Mucosa of rectum (tissue), 2 donors: ENCODE results near the gene SH2D5.

Source experiments
- H3K27ac ChIP-seq, 2 donors: one replicate each; pipeline ENCODE4 v1.7.0; 2013; ENCODE audit warnings: inconsistent platforms in 2 of 2, low read depth in 2 of 2, low read length in 2 of 2
- H3K27me3 ChIP-seq, 2 donors: one replicate each; pipeline ENCODE4 v1.7.0; 2013; ENCODE audit warnings: low read length in 2 of 2; ENCODE audit not compliant: control insufficient read depth in 2 of 2, insufficient read depth in 2 of 2
- H3K36me3 ChIP-seq, 2 donors: one replicate each; pipeline ENCODE4 v1.7.0; 2013; ENCODE audit warnings: low read length in 2 of 2; ENCODE audit not compliant: control insufficient read depth in 2 of 2, insufficient read depth in 2 of 2
- H3K4me1 ChIP-seq, 2 donors: one replicate each; pipeline ENCODE4 v1.7.0; 2013; ENCODE audit warnings: low read length in 2 of 2, mild to moderate bottlenecking in 1 of 2; ENCODE audit not compliant: control insufficient read depth in 2 of 2, insufficient read depth in 2 of 2
- H3K4me3 ChIP-seq, 2 donors: one replicate each; pipeline ENCODE4 v1.7.0; 2013; ENCODE audit warnings: low read length in 2 of 2
- H3K9ac ChIP-seq, 2 donors: one replicate each; pipeline ENCODE4 v1.7.0; 2013; ENCODE audit warnings: low read length in 2 of 2, low read depth in 1 of 2, mild to moderate bottlenecking in 1 of 2
- H3K9me3 ChIP-seq, 2 donors: one replicate each; pipeline ENCODE4 v1.7.0; 2013; ENCODE audit warnings: low read length in 2 of 2; ENCODE audit not compliant: control insufficient read depth in 2 of 2
- donor health status: healthy.
- donor health status: Normal muscosa, but diverticular disease.

Gene SH2D5

DNA sequence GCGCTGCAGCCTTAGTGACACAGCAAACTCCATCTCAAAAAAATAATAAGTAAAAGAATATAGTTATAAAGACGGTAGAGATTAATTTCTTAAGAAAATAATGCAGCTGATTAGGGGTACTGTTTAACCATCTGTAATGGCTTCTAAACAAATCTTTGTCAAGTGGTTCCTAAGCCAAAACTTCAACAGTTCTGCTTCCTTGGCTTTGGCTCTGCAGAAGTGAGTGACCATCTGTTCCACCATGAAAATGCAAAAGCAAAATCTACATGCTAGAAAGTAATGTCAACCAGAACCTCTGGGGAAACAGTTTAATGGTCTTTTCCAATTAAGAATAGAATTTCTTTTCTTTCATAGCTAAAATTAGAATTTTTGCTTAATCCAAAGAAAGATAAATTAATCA lies 8.3 kb upstream of the SH2D5 start:
- Histone ChIP-seq H3K4me3 (no peak overlapping the region), H3K36me3 (peaks cover 46 to 62% of the 10 kb centered on the region in 2 donors), H3K9me3 (no peaks in the 10 kb centered on the region)

DNA sequence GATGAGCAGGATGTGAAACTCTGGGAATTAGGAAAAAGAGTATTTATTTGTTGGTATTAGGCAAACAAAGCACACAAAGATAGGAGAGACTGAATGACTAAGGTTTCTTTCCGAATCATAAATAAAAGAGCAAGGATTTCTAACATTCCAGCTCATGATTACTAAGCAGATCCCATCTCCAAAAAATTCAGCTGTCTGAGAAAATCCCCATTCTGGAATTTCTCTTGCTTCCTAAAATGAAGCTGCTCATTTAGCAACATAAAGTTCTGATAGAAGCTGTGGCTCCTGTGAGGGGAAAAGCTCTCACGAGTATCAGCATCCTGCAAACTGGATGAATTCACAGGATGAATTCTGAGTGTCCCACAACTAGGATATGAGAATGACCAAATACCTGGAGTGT lies 6.7 kb upstream of the SH2D5 start:
- Histone ChIP-seq H3K4me1 (no peaks in the 10 kb centered on the region), H3K27me3 (no peaks in the 10 kb centered on the region), H3K4me3 (no peak overlapping the region), H3K9me3 (no peaks in the 10 kb centered on the region), H3K9ac (no peak overlapping the region), H3K27ac (no peak overlapping the region), H3K36me3 (peaks cover 31 to 48% of the 10 kb centered on the region in 2 donors)

More for the DNA sequence above, 8.3 kb upstream of the SH2D5 start:
- H3K9ac ChIP-seq, result no peak overlapping the region
- H3K4me1 ChIP-seq, result no peaks in the 10 kb centered on the region
- no peaks in the 10 kb centered on the region for H3K27me3 ChIP-seq
- H3K27ac ChIP-seq, result no peak overlapping the region

DNA sequence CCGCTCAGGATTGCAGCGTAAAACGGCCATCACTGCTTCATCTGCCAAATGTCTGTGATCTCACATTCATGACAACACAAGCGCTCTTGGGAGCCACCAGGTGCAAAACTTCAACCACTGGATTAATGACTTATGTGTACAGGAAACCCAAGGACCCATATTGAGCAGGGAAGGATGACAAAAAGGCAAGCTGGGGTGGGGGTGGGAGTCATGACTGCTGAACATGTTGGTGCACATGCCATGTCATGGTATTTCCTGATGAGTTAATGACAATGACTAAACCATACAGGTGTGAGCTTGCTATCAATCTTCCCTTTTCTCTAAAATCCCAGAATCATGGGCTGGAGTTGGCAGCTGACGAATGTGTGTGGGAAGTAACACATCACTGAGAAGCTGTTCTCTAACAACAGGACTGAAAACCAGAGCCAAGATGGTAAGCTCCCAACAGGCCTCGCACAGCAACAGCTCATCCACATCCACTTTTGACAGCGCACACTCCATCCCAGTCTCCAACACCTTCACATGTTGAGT lies 3.1 kb upstream of the SH2D5 start:
- H3K27me3 ChIP-seq, result peaks cover 8 to 13% of the 10 kb centered on the region in 2 donors

DNA sequence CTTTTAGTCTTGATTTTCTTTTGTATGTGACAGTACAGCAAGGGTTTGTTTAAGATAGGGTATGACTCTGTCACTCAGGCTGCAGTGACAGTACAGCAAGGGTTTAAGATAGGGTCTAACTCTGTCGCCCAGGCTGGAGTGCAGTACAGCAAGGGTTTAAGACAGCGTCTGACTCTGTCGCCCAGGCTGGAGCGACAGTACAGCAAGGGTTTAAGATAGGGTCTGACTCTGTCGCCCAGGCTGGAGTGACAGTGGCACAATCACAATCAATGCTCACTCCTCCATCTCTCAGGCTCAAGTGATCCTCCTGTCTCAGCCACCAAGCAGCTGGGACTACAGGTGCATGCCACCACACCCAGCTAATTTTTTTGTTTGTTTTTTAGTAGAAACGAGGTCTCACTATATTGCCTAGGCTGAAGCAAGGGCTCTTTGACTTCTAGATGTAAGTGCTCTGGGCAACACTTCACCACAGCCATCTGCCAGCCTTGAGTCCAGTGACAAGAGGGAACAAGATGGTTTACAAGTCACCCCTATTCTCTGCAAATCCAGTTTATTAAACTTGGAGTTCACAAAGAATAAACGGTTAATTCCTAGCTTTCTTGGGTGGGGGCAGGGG lies 965 bp upstream of the SH2D5 start:
- peaks cover 27 to 31% of the 10 kb centered on the region in 2 donors for H3K27me3 ChIP-seq
- H3K36me3 ChIP-seq, result peaks cover 2 to 11% of the 10 kb centered on the region in 2 donors
- H3K27ac ChIP-seq, result no peak overlapping the region
- H3K4me1 ChIP-seq, result peaks cover 15 to 16% of the 10 kb centered on the region in 2 donors
- H3K9me3 ChIP-seq, result no peaks in the 10 kb centered on the region
- peak overlapping the region in 1 of 2 donors; percentile 76 for H3K4me3 ChIP-seq
- H3K9ac ChIP-seq, result peak overlapping the region in 1 of 2 donors; percentile 48

More for the DNA sequence above, 3.1 kb upstream of the SH2D5 start:
- Histone ChIP-seq H3K4me3 (no peak overlapping the region), H3K9me3 (no peaks in the 10 kb centered on the region), H3K27ac (no peak overlapping the region), H3K36me3 (peaks cover 10 to 25% of the 10 kb centered on the region in 2 donors), H3K4me1 (peaks cover 15 to 16% of the 10 kb centered on the region in 2 donors), H3K9ac (no peak overlapping the region)

DNA sequence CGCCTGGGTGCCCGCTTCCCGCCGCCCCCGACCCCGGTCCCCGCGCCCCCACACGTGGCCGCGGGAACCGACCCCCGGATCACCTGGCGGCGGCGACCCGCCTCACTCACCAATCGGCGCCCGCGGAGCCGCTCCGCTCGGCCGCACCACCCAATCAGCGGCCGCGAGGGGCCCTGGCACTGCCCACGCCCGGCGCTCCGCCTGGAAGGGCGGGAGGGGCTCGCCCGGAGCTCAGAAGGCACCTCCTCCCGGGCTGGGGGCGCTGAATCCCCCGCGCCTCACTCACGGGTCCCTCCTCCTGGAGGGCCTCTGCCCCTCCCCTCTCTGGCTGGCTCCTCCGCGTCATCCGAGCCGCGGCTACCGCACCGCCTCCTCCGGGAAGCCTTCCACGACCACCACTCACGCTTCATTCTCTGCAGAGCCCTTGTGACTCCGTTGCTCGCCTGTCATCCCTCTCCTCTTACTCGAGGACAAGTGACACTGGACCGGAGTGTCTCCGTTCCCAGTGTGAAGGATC lies 374 bp downstream of the SH2D5 start:
- no peak overlapping the region for H3K27ac ChIP-seq
- H3K27me3 ChIP-seq, result peaks cover 32 to 33% of the 10 kb centered on the region in 2 donors
- peaks cover 0 to 1% of the 10 kb centered on the region in 2 donors for H3K36me3 ChIP-seq
- peak overlapping the region; percentile 46 to 76 for H3K4me3 ChIP-seq
- H3K9ac ChIP-seq, result peak overlapping the region; percentile 24 to 48
- H3K4me1 ChIP-seq, result peaks cover 15 to 16% of the 10 kb centered on the region in 2 donors
- H3K9me3 ChIP-seq, result no peaks in the 10 kb centered on the region

DNA sequence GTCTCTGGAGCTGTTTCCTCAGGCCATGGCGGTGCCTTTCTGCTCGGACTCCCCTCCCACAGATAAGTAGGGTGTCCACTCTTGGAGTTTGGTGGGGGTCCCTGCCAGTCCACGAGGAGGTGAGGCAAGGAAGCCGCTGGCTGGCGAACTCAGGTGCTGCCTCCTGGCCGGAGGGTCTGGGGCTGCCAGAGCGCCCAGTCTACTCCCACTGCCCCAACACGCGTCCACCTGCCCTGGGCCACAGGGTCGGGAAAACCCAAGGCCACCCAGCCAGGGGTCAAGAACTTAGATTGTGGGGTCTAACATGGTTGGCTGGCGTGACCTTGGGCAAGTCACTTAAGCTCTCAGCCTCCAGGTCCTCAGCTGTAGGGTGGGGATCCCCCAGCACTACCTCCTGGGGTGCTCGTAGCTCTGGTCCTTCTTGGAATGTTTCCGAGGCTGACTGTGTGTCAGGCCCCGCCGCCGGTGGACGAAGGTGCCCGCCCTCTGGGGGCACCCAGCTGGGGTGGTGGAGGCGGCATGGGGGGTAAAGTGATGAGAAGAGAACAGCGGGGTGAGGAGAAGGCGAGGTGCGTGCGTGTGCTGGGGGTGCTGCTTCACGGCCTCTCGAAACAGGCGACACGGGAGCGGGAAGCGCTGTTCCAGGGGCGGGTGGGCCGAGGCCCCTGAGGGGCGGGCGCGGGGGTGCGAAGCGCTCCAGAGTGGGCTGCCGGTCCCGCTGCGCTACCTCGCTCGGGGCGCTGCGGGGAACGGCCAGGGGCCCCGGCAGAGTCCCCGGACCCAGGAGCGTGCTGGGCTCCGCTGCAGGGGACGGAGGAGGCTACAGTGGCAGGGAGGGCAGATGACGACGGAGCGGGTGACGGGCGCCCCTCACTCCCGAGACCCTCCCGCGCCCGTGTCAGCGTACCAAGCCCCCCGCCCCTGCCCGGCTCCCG lies 1.2 kb downstream of the SH2D5 start:
- Histone ChIP-seq H3K9me3 (no peaks in the 10 kb centered on the region), H3K27me3 (peaks cover 32 to 33% of the 10 kb centered on the region in 2 donors), H3K27ac (no peak overlapping the region), H3K36me3 (no peaks in the 10 kb centered on the region), H3K4me1 (peaks cover 15 to 16% of the 10 kb centered on the region in 2 donors), H3K9ac (peak overlapping the region in 1 of 2 donors; percentile 33), H3K4me3 (peak overlapping the region in 1 of 2 donors; percentile 31)

DNA sequence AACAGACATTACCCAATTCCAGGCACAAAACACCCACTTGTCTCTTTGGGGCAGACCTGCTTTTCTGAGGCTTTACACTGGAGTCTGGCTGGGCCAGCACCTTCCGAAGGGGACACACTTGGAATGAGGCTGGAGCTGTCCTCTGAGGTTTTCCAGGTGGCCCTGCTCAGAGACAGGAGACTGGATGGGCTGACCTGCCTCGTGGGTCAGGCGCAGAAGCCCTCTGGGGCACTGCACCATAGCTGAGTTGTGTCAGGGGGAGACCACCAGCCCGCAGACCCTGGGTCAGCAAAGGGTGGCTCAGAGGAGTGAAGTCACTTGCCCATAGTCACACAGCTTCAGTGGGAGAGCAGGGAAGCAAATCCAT lies 1.8 kb downstream of the SH2D5 start:
- Histone ChIP-seq H3K27me3 (peaks cover 32 to 33% of the 10 kb centered on the region in 2 donors), H3K36me3 (no peaks in the 10 kb centered on the region), H3K4me3 (no peak overlapping the region), H3K9me3 (no peaks in the 10 kb centered on the region), H3K27ac (no peak overlapping the region), H3K9ac (no peak overlapping the region), H3K4me1 (peaks cover 15 to 16% of the 10 kb centered on the region in 2 donors)

DNA sequence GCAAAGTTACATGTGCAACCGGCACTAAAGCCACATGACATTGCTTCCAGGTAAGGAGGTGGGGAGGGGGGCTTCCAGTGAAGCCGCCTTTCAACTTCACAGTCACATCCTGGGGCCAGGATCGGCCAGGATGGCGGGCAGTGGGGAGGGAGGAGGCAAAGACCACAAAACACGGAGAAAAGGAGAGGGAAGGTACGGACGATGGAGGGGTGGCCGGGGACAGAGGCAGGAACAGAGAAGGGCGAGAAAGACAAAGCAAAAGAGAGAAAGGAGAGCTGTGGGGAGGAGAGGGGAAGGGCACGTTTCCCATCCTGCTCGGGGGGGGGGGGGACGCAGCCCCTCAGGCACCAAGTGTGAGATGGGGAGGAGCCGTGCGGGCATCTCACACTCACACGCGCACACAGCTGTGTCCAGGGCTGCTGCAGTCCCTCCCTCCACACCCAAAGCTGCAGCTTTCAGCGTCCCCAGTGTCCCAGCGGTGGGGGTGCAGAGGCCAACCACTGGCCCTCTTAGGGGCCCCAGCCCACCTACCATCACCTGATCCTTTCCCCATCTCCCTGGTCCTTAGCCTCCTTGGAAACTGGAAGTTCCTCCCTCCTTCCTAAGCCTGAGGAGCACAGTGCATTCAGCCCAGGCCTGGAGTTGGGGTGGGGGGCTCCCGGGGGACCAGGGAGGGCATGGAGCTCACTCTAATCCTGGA lies 2.4 kb downstream of the SH2D5 start:
- H3K9me3 ChIP-seq, result no peaks in the 10 kb centered on the region
- H3K4me1 ChIP-seq, result peaks cover 15 to 16% of the 10 kb centered on the region in 2 donors
- H3K27me3 ChIP-seq, result peaks cover 32 to 33% of the 10 kb centered on the region in 2 donors
- no peak overlapping the region for H3K4me3 ChIP-seq
- H3K27ac ChIP-seq, result no peak overlapping the region
- no peaks in the 10 kb centered on the region for H3K36me3 ChIP-seq
- H3K9ac ChIP-seq, result no peak overlapping the region

DNA sequence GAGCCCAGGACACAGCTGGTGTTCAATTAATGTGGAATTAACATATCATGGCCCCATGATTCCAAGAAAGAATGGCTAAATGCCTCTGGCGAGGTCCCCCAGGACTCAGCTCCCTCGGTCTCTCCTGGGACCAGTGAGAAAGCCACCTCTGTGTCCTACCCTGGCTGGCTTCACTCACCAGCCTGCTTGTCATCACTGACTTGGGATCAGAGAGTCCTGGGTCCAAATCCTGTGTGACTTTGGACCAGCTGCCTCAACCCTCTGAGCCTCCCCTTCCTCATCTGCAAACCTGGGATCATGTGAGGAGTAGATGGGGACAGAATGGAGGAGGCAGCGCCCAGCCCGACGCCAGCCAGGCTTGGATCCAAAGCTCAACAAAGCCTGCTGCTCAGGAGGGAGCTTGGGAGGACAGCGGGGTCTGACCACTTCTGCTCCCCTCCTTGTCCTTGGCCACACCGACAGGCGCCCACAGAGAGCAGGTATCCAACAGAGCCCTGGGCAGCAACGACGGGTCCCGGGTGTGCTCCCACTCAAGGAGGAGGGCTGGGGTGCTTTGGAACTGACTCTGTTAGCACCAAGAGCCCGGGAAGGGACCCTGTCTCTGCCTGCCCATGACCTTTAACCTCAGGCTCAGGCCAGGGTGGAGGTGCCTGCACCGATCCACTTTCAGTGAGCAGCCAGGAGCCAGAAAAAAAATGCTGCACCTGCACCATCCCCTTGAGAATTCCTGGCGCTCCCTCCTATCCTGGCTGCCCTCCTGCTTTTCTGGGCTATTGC lies 3.2 kb downstream of the SH2D5 start:
- no peak overlapping the region for H3K27ac ChIP-seq
- H3K4me1 ChIP-seq, result peaks cover 15 to 16% of the 10 kb centered on the region in 2 donors
- H3K27me3 ChIP-seq, result peaks cover 32 to 33% of the 10 kb centered on the region in 2 donors
- no peak overlapping the region for H3K4me3 ChIP-seq
- no peak overlapping the region for H3K9ac ChIP-seq
- H3K9me3 ChIP-seq, result no peaks in the 10 kb centered on the region
- no peaks in the 10 kb centered on the region for H3K36me3 ChIP-seq
